ENCODE measurements around the gene FURIN.

Gene FURIN

DNA sequence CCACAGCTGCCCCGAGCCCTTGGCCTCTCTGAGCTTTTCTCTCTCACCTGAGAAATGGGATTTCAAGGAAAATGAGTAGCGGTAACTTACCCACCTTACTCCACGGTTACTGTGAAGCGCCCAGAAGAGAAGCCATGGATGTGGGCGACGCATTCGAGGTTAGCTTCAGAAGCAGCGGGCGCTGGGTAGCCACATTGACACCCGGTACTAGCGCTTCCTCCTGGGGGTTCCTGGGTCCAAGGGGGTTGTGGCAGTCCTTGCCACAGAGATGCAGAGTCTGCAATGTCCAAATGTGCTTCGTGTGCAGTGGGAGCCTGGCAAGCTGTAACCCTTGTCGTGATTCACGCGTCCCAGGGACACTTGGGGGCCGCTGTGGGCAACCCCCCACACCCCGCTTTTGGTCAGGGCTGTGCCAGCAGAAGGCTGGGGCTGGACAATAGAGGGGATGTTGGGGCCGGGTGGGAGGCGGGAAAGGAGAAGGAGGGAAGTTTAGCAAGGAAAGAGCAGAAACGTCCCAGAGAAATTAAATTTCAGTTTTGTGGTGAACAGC lies 41.4 kb upstream of the FURIN start:
- no peak overlapping the region for H3K27ac ChIP-seq (ENCODE audit: low read depth, low read length)
- no peaks in the 10 kb centered on the region for H3F3A ChIP-seq (ENCODE audit: control insufficient read depth, insufficient read depth)
- H3K4me3 ChIP-seq (ENCODE audit: low read length) = no peak overlapping the region
- peaks cover 4% of the 10 kb centered on the region; the same call in 1 of the 2 replicates for H3K27me3 ChIP-seq (ENCODE audit: control insufficient read depth, low read length)
- H3K79me2 ChIP-seq (ENCODE audit: control insufficient read depth, low read length) = no peaks in the 10 kb centered on the region
- H3K4me1 ChIP-seq (ENCODE audit: control insufficient read depth, low read length) = peaks cover 19% of the 10 kb centered on the region
- H3K36me3 ChIP-seq (ENCODE audit: control insufficient read depth, low read length) = no peaks in the 10 kb centered on the region
- H3K9me3 ChIP-seq (ENCODE audit: control insufficient read depth, insufficient read depth, low read length) = no peaks in the 10 kb centered on the region
- H3K4me2 ChIP-seq (ENCODE audit: low read length) = no peak overlapping the region
- H3K9me2 ChIP-seq (replicated peaks; ENCODE audit: control insufficient read depth, low read length) = no peaks in the 10 kb centered on the region
- H4K20me1 ChIP-seq (ENCODE audit: control insufficient read depth, insufficient read depth, low read depth, low read length) = no peaks in the 10 kb centered on the region
- TF ChIP-seq EZH2phosphoT487 (IDR thresholded peaks at IDR 0.05; ENCODE audit: borderline replicate concordance, low read length) = no peak
- TF ChIP-seq, protein P1, sequence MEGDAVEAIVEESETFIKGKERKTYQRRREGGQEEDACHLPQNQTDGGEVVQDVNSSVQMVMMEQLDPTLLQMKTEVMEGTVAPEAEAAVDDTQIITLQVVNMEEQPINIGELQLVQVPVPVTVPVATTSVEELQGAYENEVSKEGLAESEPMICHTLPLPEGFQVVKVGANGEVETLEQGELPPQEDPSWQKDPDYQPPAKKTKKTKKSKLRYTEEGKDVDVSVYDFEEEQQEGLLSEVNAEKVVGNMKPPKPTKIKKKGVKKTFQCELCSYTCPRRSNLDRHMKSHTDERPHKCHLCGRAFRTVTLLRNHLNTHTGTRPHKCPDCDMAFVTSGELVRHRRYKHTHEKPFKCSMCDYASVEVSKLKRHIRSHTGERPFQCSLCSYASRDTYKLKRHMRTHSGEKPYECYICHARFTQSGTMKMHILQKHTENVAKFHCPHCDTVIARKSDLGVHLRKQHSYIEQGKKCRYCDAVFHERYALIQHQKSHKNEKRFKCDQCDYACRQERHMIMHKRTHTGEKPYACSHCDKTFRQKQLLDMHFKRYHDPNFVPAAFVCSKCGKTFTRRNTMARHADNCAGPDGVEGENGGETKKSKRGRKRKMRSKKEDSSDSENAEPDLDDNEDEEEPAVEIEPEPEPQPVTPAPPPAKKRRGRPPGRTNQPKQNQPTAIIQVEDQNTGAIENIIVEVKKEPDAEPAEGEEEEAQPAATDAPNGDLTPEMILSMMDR (IDR thresholded peaks at IDR 0.05; ENCODE audit: low read depth, low read length, poor library complexity, severe bottlenecking) = no peak

DNA sequence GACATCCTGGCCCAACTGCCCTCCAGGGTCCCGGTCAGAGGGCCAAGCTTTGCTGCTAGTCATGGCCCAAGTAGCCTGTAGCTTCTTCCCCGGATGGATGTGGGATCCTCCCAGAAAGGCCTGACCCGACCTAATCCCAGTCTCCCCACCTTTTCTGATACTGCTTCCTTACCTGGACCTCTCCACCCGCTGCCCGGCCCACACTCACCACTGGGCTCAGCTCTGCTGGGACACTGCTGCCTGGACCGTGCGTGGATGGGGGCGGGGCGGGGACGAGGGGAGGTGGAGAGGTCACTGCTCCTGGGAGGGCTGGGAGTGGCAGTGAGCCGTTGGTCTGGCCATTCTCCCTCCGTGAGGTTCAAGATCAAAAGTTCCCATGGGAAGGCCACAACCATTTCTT lies 40.3 kb upstream of the FURIN start:
- no peak overlapping the region for H3K27ac ChIP-seq (ENCODE audit: low read depth, low read length)
- no peaks in the 10 kb centered on the region for H3K9me2 ChIP-seq (replicated peaks; ENCODE audit: control insufficient read depth, low read length)
- H3K9me3 ChIP-seq (ENCODE audit: control insufficient read depth, insufficient read depth, low read length) = no peaks in the 10 kb centered on the region
- H3K27me3 ChIP-seq (ENCODE audit: control insufficient read depth, low read length) = peaks cover 4% of the 10 kb centered on the region; the same call in 1 of the 2 replicates
- H3K79me2 ChIP-seq (ENCODE audit: control insufficient read depth, low read length) = no peaks in the 10 kb centered on the region
- H3F3A ChIP-seq (ENCODE audit: control insufficient read depth, insufficient read depth) = no peaks in the 10 kb centered on the region
- H3K4me2 ChIP-seq (ENCODE audit: low read length) = no peak overlapping the region
- H4K20me1 ChIP-seq (ENCODE audit: control insufficient read depth, insufficient read depth, low read depth, low read length) = no peaks in the 10 kb centered on the region
- H3K4me1 ChIP-seq (ENCODE audit: control insufficient read depth, low read length) = peaks cover 19% of the 10 kb centered on the region
- TF ChIP-seq, protein P1 (IDR thresholded peaks at IDR 0.05; ENCODE audit: low read depth, low read length, poor library complexity, severe bottlenecking) = no peak
- no peak for TF ChIP-seq EZH2phosphoT487 (IDR thresholded peaks at IDR 0.05; ENCODE audit: borderline replicate concordance, low read length)
- no peak overlapping the region for H3K4me3 ChIP-seq (ENCODE audit: low read length)
- H3K36me3 ChIP-seq (ENCODE audit: control insufficient read depth, low read length) = no peaks in the 10 kb centered on the region

DNA sequence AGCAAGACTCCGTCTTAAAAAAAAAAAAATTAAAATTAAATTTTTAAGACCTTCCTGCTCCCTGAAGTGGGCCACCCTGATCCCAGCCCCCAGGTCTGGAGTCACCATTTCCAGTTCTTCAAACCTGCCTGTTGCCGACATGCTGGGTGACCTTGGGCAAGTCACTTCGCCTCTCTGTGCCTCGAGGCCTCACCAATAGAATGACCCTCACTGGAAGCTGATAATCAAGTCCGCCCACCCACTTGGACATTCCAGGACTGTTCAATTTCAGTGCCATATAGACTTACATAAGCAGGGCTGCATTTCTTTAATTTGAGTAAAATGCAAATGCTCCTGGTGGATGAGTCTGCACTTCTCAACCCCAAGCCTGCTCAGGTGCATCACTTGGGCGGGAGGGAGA lies 39.3 kb upstream of the FURIN start:
- H4K20me1 ChIP-seq (ENCODE audit: control insufficient read depth, insufficient read depth, low read depth, low read length) = no peaks in the 10 kb centered on the region

More for the DNA sequence above, 39.3 kb upstream of the FURIN start:
- peak overlapping the region; percentile 57 for H3K4me2 ChIP-seq (ENCODE audit: low read length)
- TF ChIP-seq, protein P1 (IDR thresholded peaks at IDR 0.05; ENCODE audit: low read depth, low read length, poor library complexity, severe bottlenecking) = no peak
- no peak for TF ChIP-seq EZH2phosphoT487 (IDR thresholded peaks at IDR 0.05; ENCODE audit: borderline replicate concordance, low read length)
- H3K36me3 ChIP-seq (ENCODE audit: control insufficient read depth, low read length) = no peaks in the 10 kb centered on the region
- no peaks in the 10 kb centered on the region for H3K9me3 ChIP-seq (ENCODE audit: control insufficient read depth, insufficient read depth, low read length)
- no peaks in the 10 kb centered on the region for H3K79me2 ChIP-seq (ENCODE audit: control insufficient read depth, low read length)
- H3K27me3 ChIP-seq (ENCODE audit: control insufficient read depth, low read length) = peaks cover 4% of the 10 kb centered on the region; the same call in 1 of the 2 replicates
- H3K27ac ChIP-seq (ENCODE audit: low read depth, low read length) = no peak overlapping the region
- no peaks in the 10 kb centered on the region for H3K9me2 ChIP-seq (replicated peaks; ENCODE audit: control insufficient read depth, low read length)
- H3F3A ChIP-seq (ENCODE audit: control insufficient read depth, insufficient read depth) = no peaks in the 10 kb centered on the region
- H3K4me1 ChIP-seq (ENCODE audit: control insufficient read depth, low read length) = peaks cover 19% of the 10 kb centered on the region
- H3K4me3 ChIP-seq (ENCODE audit: low read length) = no peak overlapping the region

Data from DOHH2 (cell line).